Stimulated activated CD4-positive, alpha-beta T cell treated with anti-CD3 and anti-CD28 coated beads, TNF-alpha, amount 100 ng/mL, for 48 hours (primary cell): ENCODE measurements around the gene TENM3.
"Not testable (repeated sequence)": the region's sequence is repeated elsewhere in the genome, so short reads cannot be mapped to it uniquely, and the experiment has no call there.

Experiments used
- DNase-seq, 3 donors: peaks; one replicate each; pipeline ENCODE4 v3.0.0-alpha.2; 2020; ENCODE audit warnings: low read depth in 3 of 3

Gene TENM3

GRCh38 chr4:182243204-182243603 is at the start of gene TENM3:
TSS of gene TENM3 (plus strand) at chr4:182243402. CDS start at chr4:182324021, 80,619 bp downstream.
- not testable (repeated sequence) for DNase-seq

- DNase-seq = no peak
Observed at GRCh38 chr4:182194091-182194824, 48.9 kb upstream of the TENM3 start.

- no peak for DNase-seq
Observed at GRCh38 chr4:182197611-182198010, 45.6 kb upstream of the TENM3 start.

- DNase-seq = no peak
Observed at GRCh38 chr4:182201871-182202270, 41.3 kb upstream of the TENM3 start.

- no peak for DNase-seq
Observed at GRCh38 chr4:182202650-182203049, 40.6 kb upstream of the TENM3 start.

- DNase-seq = no peak
Observed at GRCh38 chr4:182203872-182204411, 39.3 kb upstream of the TENM3 start.

GRCh38 chr4:182205306-182205705 is 37.9 kb upstream of the TENM3 start:
- no peak for DNase-seq

GRCh38 chr4:182206266-182206665 is 36.9 kb upstream of the TENM3 start:
- DNase-seq = no peak

GRCh38 chr4:182206916-182207315 is 36.3 kb upstream of the TENM3 start:
- DNase-seq = no peak

- no peak for DNase-seq
Observed at GRCh38 chr4:182207830-182208396, 35.3 kb upstream of the TENM3 start.

- DNase-seq = no peak
Observed at GRCh38 chr4:182208526-182209050, 34.6 kb upstream of the TENM3 start.

GRCh38 chr4:182212211-182212761 is 30.9 kb upstream of the TENM3 start:
- DNase-seq = no peak

GRCh38 chr4:182213004-182213403 is 30.2 kb upstream of the TENM3 start:
- no peak for DNase-seq

GRCh38 chr4:182215148-182215547 is 28.1 kb upstream of the TENM3 start:
- DNase-seq = no peak

- no peak for DNase-seq
Observed at GRCh38 chr4:182216005-182216404, 27.2 kb upstream of the TENM3 start.

- DNase-seq = no peak
Observed at GRCh38 chr4:182219411-182220056, 23.7 kb upstream of the TENM3 start.

- DNase-seq = no peak
Observed at GRCh38 chr4:182221987-182222386, 21.2 kb upstream of the TENM3 start.

- no peak for DNase-seq
Observed at GRCh38 chr4:182222766-182223165, 20.4 kb upstream of the TENM3 start.

GRCh38 chr4:182223708-182224107 is 19.5 kb upstream of the TENM3 start:
- DNase-seq = no peak

GRCh38 chr4:182224192-182224850 is 18.9 kb upstream of the TENM3 start:
- no peak for DNase-seq

GRCh38 chr4:182225257-182225852 is 17.8 kb upstream of the TENM3 start:
- DNase-seq = no peak
